ENCODE results near the gene KRT1.
"Not testable (repeated sequence)": the region's sequence is repeated elsewhere in the genome, so short reads cannot be mapped to it uniquely, and the experiment has no call there.

Gene KRT1

GRCh38 chr12:52680363-52680762 is at the start of gene KRT1:
KRT1 (minus strand) TSS chr12:52680407; CDS start chr12:52680348, 59 bp downstream.
- DNase-seq (ENCODE audit: low spot score) = no peak

DNA sequence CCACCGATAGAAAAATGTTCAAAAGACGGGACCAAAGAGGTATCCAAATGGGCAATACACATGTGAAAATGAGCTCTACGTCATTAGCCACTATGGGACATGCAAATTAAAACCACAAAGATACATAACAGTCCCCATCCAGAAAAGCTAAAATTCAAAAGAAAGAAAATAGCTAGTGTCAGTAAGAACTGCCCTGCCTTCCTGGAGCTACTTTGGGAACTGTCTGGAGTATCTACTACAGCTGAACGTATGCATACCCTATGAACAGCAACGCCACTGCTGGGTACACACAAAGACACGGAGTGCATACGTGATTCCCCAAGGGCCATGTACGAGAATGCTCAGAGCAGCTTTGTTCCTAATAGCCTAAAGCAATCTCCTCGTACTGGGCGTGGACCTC is 48.9 kb upstream of the KRT1 start:
- DNase-seq (ENCODE audit: low spot score) = no peak

DNA sequence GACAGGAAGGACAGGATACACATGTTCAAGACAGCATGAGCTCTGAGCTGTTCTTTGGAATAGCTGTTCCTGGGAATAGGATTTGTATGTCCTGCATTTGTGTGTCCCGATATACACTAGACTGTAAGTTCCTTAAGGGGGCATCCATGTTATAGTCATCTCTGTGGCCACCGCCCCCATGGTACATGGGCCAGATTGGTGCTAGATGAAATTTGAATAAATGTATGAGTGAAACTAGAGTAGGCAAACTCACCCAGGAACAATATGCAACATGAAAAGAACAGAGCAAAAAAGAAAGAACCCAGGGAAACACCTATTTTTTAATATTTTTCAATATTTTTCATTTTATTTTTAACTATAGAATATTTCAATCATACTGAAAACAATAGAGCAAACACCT is 48.2 kb upstream of the KRT1 start:
- no peak for DNase-seq (ENCODE audit: low spot score)

- no peak for DNase-seq (ENCODE audit: low spot score)
These were observed 46.8 kb upstream of the KRT1 start for GRCh38 chr12:52727037-52727436.

DNA sequence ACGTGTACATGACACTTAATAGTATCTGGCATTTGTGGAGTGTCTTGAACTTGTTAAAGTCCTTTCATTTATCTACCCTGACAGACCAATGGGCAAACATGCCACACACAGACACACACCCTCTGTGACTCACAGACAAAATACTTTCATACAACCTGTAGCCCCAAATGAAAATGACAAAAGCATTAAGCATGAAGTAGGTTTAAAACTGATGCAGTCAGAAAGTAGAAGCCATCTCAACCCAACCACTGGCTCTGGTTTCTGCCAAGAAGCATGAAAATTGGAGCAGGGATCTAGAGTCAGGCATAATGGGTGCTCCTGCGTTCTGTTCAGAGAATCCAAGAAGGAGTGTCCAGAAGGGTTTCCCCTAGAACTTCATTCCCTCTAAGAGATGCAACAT is 46.2 kb upstream of the KRT1 start:
- no peak for DNase-seq (ENCODE audit: low spot score)

DNA sequence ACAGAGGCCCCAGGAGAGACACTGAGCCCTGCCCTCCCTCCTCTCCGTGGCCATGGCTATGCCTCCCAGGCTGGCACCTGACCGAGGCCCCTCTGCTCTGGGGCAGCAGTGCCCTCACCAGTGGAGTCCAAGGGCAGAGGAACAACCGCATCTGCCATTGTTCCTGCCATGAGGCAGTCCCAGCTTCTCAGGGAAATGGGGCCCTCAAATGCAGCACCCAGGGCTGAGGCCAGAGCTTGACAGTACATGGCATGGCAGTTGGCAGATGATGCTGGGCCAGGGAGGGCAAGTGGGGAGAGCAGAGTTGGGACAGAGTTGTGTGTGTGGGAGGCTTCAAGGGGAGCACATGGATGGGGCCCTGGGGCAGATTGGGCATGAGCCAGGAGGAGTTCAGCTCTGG is 44.2 kb upstream of the KRT1 start:
- DNase-seq (ENCODE audit: low spot score) = no peak

DNA sequence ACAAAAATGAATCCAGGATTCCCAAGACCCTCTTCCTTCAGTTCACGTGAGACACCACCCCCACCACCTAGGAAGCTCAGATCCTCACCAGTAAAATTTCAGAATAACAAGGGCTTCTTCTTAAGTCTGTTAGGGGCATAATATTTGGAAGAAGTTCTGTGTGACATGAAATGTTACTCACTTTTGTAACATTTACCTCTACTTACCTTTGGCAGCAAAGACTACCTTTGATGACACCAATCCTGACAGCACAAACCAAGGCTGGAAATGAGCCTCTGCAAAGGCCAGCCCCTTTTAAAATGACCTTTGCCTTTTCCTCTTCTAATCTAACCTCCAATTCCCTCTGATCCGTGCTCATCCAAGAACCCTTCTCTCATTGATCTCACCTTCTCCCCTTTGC is 42.5 kb upstream of the KRT1 start:
- DNase-seq (ENCODE audit: low spot score) = no peak

DNA sequence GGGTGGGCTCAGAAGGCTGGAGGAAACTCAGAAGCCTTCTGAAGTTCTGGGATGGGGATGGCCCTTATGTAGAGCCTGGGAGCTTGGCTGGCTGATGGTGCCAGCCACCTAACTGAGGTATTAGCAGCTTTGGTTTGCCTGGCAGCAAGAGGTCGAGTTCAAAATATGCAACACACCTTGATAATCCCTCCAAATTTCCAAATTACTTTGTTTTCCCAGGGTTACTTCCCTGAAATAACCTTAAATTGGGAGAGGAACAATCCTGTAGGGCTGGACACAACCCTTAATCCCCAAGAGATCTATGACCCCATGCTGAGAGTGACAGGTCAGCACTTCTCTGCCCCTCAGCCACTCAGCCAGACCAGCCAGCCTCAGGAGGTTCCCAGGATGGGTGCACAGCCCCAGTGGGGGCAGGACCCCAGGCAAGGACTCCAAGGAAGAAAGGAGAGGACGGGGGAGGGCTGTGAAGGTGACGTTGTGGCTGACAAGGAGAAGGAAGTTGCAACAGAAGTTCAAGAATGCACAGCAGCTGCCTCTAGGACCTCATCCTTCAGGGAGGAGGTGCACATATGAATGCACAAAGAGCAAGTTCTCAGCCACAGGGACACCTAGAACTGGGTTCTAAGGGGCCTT is 41.7 kb upstream of the KRT1 start:
- no peak for DNase-seq (ENCODE audit: low spot score)

GRCh38 chr12:52720365-52720886 is 40.2 kb upstream of the KRT1 start:
- peak; percentile 15 for DNase-seq (ENCODE audit: low spot score)

DNA sequence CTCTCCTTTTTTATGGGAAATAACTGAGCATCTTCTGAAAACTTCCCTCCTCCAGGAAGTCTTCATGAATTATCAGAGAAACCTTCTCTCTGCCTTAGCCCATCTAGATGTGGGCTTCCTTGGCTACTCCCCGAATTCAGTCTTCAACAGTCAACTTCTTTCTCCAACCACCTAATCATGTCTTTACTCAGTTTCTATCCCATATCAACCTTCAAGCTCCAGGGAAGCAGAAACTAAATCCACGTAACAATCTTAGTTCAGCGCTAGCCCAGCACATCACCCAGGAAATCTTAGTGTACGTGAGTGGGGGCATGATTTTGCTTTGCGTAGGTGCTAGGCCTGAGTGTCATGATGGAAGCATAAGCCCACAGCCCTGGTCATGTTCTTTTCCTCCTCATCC is 35.9 kb upstream of the KRT1 start:
- no peak for DNase-seq (ENCODE audit: low spot score)

- DNase-seq (ENCODE audit: low spot score) = no peak
These were observed 35.2 kb upstream of the KRT1 start for GRCh38 chr12:52715416-52715815.

DNA sequence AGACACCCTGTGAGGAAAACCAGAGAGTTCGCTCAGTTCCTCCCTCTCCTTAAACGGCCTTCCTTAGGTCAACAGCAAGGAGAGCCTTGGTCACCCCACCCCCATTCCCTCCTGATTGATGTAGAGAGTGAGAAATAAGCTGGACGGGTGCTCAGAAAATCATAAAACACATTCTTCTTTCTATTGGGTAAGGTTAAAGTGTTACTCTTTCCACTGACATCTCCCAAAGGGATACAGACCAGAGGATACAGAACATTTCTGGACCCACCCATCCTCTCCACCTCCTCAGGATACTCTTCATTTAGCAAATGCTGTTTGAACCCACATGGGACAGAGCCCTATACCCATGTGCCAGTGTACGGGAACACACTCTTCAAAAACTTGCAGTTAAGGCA is 34.7 kb upstream of the KRT1 start:
- no peak for DNase-seq (ENCODE audit: low spot score)

DNA sequence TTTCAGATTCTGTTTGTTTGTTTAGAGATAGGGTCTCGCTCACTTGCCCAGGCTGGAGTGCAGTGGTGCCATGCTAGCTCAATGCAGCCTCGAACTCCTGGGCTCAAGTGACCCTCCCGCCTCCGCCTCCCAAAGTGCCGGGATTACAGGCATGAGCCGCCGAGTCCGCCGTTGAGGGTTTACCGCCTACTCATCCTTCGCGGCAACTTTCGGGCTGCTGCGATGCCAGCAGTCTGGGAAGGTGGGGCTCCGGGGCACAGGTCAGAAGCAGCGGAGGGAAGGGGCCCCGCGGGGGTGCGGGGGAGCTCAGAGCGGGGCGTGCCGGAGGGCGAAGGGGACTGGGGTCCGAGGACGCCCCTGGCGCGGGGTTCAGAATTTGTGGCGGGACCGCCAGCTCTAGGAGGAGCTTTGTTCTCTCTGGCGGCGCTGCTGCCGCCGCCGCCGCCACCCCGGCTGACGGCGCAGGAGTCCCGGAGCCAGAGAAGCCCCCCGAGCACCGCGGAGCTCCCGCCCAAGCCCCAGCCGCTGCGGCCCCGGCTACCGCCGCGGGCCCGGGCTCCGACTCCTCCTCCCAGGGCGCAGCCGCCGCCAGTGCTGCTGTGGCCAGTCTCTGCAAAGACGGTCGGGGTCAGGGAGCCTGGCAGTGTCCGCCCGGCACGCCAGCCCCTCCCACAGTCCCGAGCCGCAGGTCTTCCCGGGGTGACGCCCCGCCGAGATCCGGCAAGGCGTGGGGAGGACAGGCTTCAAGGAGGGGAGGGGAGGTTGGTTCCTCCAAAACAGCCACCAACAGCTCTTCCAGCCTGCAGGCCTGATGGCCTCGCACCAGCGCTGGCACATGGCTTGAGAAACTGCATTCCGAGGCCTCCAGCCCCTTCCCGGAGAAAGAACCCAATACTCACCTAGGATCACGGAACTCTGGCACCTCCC is 34.0 kb upstream of the KRT1 start:
- no peak for DNase-seq (ENCODE audit: low spot score)

DNA sequence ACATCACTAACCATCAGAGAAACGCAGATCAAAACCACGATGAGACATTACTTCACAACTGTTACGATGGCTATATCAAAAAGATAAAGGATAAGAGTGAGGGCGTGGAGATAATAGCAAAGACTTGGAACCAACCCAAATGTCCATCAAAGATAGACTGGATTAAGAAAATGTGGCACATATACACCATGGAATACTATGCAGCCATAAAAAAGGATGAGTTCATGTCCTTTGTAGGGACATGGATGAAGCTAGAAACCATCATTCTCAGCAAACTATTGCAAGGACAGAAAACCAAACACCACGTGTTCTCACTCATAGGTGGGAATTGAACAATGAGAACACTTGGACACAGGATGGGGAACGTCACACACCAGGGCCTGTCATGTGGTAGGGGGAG is 31.9 kb upstream of the KRT1 start:
- DNase-seq (ENCODE audit: low spot score) = not testable (repeated sequence)

GRCh38 chr12:52710730-52711129 is 30.5 kb upstream of the KRT1 start:
- DNase-seq (ENCODE audit: low spot score) = no peak

DNA sequence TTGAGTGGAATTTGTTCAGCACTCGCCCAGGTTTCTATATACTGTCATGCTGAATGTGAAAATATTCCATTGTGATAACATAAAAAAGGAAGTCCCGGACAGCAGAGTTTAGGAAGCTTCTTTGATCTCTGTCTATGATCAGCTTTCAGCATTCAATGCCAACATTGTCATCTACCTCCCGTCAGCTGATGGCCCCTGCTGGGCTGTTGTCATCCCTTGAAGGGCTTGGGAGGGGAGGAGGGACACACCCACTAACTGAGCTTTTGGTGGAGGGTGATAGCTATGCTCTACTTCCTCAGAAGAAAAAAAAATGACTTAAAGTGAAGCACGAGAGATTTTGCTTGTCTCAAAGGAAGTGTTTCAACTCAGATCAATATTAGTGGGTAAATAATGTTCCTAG is 27.8 kb upstream of the KRT1 start:
- no peak for DNase-seq (ENCODE audit: low spot score)

DNA sequence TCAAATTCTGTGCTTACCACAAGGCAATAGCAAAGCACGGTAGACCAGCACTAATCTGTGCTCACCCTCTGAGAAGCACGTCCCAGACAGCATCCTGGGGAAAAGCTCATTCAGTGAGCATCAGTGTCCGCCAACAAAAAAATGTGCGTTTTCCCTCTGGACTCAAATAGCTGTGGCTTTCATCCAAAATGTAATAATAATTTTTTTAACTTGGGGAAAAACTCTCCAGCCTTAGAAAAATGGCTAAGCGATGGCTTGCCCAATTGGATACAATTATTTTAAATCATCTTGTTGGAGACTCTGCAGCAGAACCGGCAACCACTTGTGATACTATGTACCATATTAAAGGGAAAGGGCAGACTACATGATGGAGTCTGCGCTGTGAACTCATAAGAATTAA is 24.3 kb upstream of the KRT1 start:
- DNase-seq (ENCODE audit: low spot score) = no peak

DNA sequence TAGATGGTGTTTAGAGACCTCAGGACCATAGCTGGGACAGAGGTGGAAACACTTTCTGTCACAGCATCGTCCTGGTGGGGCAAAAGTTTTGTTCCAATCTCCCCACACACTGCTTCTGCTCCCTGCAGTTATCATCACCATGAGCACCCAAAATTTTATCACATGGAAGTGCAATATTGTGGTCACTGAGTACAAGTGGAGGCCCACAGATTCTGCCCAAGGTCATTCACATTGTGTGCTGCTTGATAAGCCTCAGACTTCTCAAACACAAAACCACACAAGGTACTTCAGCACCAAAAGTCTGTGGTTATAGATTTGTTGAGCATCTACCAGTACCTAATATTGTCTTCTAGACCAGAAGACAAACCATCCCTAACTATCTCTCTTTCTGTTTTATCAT is 23.7 kb upstream of the KRT1 start:
- DNase-seq (ENCODE audit: low spot score) = no peak

GRCh38 chr12:52703424-52703823 is 23.2 kb upstream of the KRT1 start, which contains the start of gene KRT77:
KRT77 (minus strand) TSS chr12:52703524; CDS start chr12:52703434, 90 bp downstream.
- DNase-seq (ENCODE audit: low spot score) = no peak

DNA sequence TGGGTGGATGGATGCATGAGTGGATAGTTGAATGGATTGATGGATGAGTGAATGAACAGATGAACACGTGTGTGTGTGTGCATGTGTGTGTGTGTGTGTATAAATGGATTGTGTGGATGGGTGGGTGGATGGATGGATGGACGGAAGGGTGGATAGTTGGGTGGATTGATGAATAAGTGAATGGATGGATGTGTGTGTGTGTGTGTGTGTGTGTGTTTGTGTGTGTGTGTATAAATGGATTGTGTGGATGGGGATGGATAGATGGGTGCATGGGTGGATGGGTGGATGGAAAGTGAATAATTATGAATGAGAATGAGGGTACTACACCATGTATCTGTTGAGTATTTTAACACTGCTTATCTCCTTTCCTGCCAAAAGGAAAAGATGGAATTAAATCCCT is 22.1 kb upstream of the KRT1 start:
- DNase-seq (ENCODE audit: low spot score) = no peak

GRCh38 chr12:52701281-52701680 is 21.1 kb upstream of the KRT1 start:
- no peak for DNase-seq (ENCODE audit: low spot score)

DNA sequence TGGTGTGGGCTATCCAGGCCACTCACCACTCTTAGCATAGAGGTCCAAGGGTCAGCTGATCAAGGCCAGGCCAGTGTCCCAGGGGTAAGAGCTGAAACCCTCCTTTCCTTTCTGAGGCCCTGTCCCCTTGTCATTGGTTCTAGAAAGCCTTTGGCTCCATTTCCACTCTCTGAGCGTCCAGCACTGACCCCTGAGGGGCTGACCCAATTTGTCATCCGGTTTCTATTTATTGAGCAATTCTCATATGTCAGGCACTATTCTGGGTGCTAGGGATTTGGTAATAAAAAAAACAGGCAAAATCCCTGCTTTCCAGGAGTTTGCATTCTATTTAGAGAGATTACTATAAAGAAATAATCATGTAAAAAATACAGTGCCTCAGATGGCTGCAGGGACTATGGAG is 19.8 kb upstream of the KRT1 start:
- DNase-seq (ENCODE audit: low spot score) = no peak

GRCh38 chr12:52699373-52699772 is 19.2 kb upstream of the KRT1 start:
- DNase-seq (ENCODE audit: low spot score) = no peak

Measured in RKO (cell line).